GM12878 (cell line): ENCODE results near the gene KASH5. TPM values are rescaled to one million over a fixed set of nuclear protein-coding genes. Genes with fewer than 3 reads are reported as not detected.

Experiments used
- ATAC-seq: fragments of 200-7000 bp; cut with Tn5 transposase; 3 replicates; pipeline ENCODE4 v1.9.1; 2020; ENCODE audit warnings: mild to moderate bottlenecking, moderate library complexity
- BruUV-seq: library from RNA; stranded (reverse); fragments of 400-500 nt; replicated peaks from 2 replicates; lab custom pipeline; 2021; lab: Mats Ljungman, UMichigan
- CTCF ChIA-PET: fragments of 300-600 bp; sonication (Branson Sonifier 250); formaldehyde crosslinking; extraction: SDS; loops from one replicate; lab custom pipeline; 2021; ENCODE audit warnings: inconsistent platforms; lab: Yijun Ruan, JAX
- POLR2A ChIA-PET: fragments of 350-600 bp; formaldehyde crosslinking; extraction: SDS; loops from one replicate; lab custom pipeline; 2021; ENCODE audit warnings: inconsistent platforms; lab: Charles Lee
- RAD21 ChIA-PET: fragments of 300-600 bp; sonication (Branson Sonifier 250); formaldehyde crosslinking; loops from one replicate; lab custom pipeline; 2023; ENCODE audit warnings: antibody characterized with exemption; ENCODE audit not compliant: unreplicated experiment; lab: Charles Lee
- SMC1A ChIA-PET: fragments of 300-600 bp; sonication (Branson Sonifier 250); formaldehyde crosslinking; loops from one replicate; lab custom pipeline; 2023; ENCODE audit not compliant: unreplicated experiment, uncharacterized antibody; lab: Charles Lee
- DNase-seq: peaks from one replicate; pipeline ENCODE4 v3.0.0-alpha.2; 2011; ENCODE audit warnings: low read depth, low spot score
- FAIRE-seq: peaks from 3 replicates; lab custom pipeline; 2011; peaks lifted over from hg19 to GRCh38; lab: Jason Lieb, UNC
- H2AFZ ChIP-seq: 2 replicates; pipeline ENCODE4 v1.6.0; 2011; ENCODE audit warnings: low read depth, low read length, control low read depth; ENCODE audit not compliant: control insufficient read depth
- H3K27ac ChIP-seq: 2 replicates; pipeline ENCODE4 v1.5.1; 2011; ENCODE audit warnings: control low read depth; ENCODE audit not compliant: control insufficient read depth, insufficient read depth
- H3K27me3 ChIP-seq, 2 experiments: replicated peaks in 1 of 2; 2 replicates each; pipeline versions ENCODE4 v1.6.0 to v1.6.1; 2011; ENCODE audit warnings: low read length in 1 of 2; ENCODE audit not compliant: control insufficient read depth in 2 of 2, insufficient read depth in 2 of 2
- H3K36me3 ChIP-seq, 2 experiments: 2 replicates each; pipeline ENCODE4 v1.5.1; 2011; ENCODE audit warnings: low read length in 1 of 2; ENCODE audit not compliant: control insufficient read depth in 2 of 2, insufficient read depth in 2 of 2
- H3K4me1 ChIP-seq: 2 replicates; pipeline ENCODE4 v1.6.1; 2011; ENCODE audit warnings: mild to moderate bottlenecking, low read length, moderate library complexity, mixed read lengths; ENCODE audit not compliant: control insufficient read depth, insufficient read depth
- H3K4me2 ChIP-seq: 2 replicates; pipeline ENCODE4 v1.6.0; 2011; ENCODE audit warnings: control low read depth; ENCODE audit not compliant: control insufficient read depth, insufficient read depth
- H3K4me3 ChIP-seq: fragments of 200-600 bp; sonication (generic); 2 replicates; pipeline ENCODE4 v1.5.1; 2016
- H3K79me2 ChIP-seq: 2 replicates; pipeline ENCODE4 v1.6.0; 2011; ENCODE audit warnings: low read length; ENCODE audit not compliant: control insufficient read depth, insufficient read depth
- H3K9ac ChIP-seq: 2 replicates; pipeline ENCODE4 v1.8.0; 2011; ENCODE audit warnings: low read length, control low read depth, mixed read lengths; ENCODE audit not compliant: control insufficient read depth, insufficient read depth
- H3K9me3 ChIP-seq: replicated peaks from 3 replicates; pipeline ENCODE4 v1.5.1; 2011; ENCODE audit warnings: mild to moderate bottlenecking, low read length; ENCODE audit not compliant: control insufficient read depth, insufficient read depth
- H4K20me1 ChIP-seq: 2 replicates; pipeline ENCODE4 v1.6.0; 2011; ENCODE audit not compliant: control insufficient read depth, insufficient read depth
- ELK1 ChIP-seq: IDR thresholded peaks from 2 replicates; pipeline ENCODE4 v1.6.1; 2012; ENCODE audit warnings: low read depth, low read length, improper control_type of control experiment
- POU2F2 ChIP-seq: IDR thresholded peaks from 3 replicates; pipeline ENCODE4 v1.6.1; 2011; ENCODE audit warnings: low read depth, mild to moderate bottlenecking, low read length, borderline replicate concordance
- YY1 ChIP-seq: IDR thresholded peaks from 2 replicates; pipeline ENCODE4 v1.6.1; 2011; ENCODE audit warnings: low read depth, mild to moderate bottlenecking, low read length
- WGBS: methylation state at CpG from one replicate; pipeline ENCODE4 v1.1.6; 2016; ENCODE audit warnings: low lambda C conversion rate; ENCODE audit not compliant: insufficient replicate concordance, insufficient coverage; ENCODE audit errors: missing lambda C conversion rate; 5-methylcytosine and 5-hydroxymethylcytosine counted together
- in situ Hi-C: fragments of 300-500 bp; cut with MboI; formaldehyde crosslinking; loops from 9 replicates; pipeline ENCODE4 v1.14.3; 2018; ENCODE audit warnings: mixed read lengths
- intact Hi-C: fragments of 100-400 bp; cut with micrococcal nuclease; formaldehyde crosslinking; loops from one replicate; pipeline ENCODE4 v1.14.2; 2022; ENCODE audit not compliant: unreplicated experiment
- polyA plus RNA-seq, 11 experiments: library from polyadenylated mRNA; depleted of rRNA in 4 of 11; unstranded in 6 of 11; stranded (reverse) in 5 of 11; fragments of >200 nt; fragmentation: Nextera tagmentation in 4 of 11; fragmentation: Illumina TruSeq in 1 of 11; extraction: Ambion mirVana in 4 of 11; extraction: Trizol in 1 of 11; gene quantifications; 1 replicate in 1 of 11; 2 replicates in 10 of 11; pipeline versions ENCODE4 v1.2.1 to v1.2.3, GENCODE V29; 2011 to 2016; ENCODE audit warnings: inconsistent platforms in 2 of 11, missing spikeins in 2 of 11, low read depth in 1 of 11
- total RNA-seq, 4 experiments: library from RNA; depleted of rRNA in 3 of 4; stranded (reverse); fragments of >200 nt in 3 of 4; fragmentation: Illumina TruSeq in 1 of 4; extraction: Trizol in 1 of 4; gene quantifications; 2 replicates each; pipeline versions ENCODE4 v1.2.1 to v1.2.3, GENCODE V29; 2013 to 2021
- TF ChIP-seq, protein P1 (sequence below): fragments of 450-650 bp; IDR thresholded peaks from 2 replicates; pipeline ENCODE4 v1.6.1; 2017; ENCODE audit warnings: mild to moderate bottlenecking, moderate library complexity

The KASH5 gene
- total and polyA plus RNA-seq, 10 of the 15 experiments (the other 5 are each of a cell fraction or from before 2014, with no cell fraction given): 0.03 to 0.06 (median 0.05) TPM; not detected in 7

DNA sequence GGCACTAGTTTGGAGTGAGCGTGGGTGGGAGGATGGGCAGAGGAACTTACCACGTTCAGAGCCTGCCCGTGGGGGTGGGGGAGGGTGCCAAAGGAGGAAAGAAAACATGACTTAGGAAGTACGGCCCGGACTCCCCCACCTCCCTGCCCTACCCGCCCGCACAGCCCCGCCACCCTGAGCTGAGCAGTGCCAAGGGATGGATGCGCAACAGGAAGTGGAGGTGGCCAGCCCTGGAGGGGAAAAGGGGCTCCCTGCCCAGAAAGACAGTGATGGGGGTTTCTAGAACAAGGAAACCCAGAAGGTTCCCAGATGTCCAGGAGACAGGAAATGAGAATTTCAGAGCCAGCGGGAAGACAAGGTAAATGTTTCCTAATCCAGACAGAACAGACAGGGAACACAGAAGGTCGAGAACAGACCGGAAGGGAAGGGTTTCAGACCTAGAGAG is 32.1 kb upstream of the KASH5 start:
- H3K27me3 ChIP-seq: peaks cover 0 to 2% of the 10 kb centered on the region in 2 experiments; a peak in 2 of 4 replicates
- SMC1A ChIA-PET: no interaction called here
- no TSS peak for BruUV-seq
- no peak overlapping the region for H3K4me3 ChIP-seq
- CTCF ChIA-PET: no interaction called here
- no peak overlapping the region for H3K9ac ChIP-seq
- H3K4me1 ChIP-seq: no peaks in the 10 kb centered on the region; the same call in 1 of the 2 replicates
- no peaks in the 10 kb centered on the region for H4K20me1 ChIP-seq
- no peak for ATAC-seq
- RAD21 ChIA-PET: interaction anchor here (0.5 kb wide), 1 partner anchor 49 kb away, joined by 4 read pairs; no protein-coding TSS in a partner anchor
- DNase-seq: no peak
- intact Hi-C loops: no loop called here
- TF ChIP-seq YY1 (no peak), ELK1 (no peak), POU2F2 (no peak)
- TF ChIP-seq, protein P1, sequence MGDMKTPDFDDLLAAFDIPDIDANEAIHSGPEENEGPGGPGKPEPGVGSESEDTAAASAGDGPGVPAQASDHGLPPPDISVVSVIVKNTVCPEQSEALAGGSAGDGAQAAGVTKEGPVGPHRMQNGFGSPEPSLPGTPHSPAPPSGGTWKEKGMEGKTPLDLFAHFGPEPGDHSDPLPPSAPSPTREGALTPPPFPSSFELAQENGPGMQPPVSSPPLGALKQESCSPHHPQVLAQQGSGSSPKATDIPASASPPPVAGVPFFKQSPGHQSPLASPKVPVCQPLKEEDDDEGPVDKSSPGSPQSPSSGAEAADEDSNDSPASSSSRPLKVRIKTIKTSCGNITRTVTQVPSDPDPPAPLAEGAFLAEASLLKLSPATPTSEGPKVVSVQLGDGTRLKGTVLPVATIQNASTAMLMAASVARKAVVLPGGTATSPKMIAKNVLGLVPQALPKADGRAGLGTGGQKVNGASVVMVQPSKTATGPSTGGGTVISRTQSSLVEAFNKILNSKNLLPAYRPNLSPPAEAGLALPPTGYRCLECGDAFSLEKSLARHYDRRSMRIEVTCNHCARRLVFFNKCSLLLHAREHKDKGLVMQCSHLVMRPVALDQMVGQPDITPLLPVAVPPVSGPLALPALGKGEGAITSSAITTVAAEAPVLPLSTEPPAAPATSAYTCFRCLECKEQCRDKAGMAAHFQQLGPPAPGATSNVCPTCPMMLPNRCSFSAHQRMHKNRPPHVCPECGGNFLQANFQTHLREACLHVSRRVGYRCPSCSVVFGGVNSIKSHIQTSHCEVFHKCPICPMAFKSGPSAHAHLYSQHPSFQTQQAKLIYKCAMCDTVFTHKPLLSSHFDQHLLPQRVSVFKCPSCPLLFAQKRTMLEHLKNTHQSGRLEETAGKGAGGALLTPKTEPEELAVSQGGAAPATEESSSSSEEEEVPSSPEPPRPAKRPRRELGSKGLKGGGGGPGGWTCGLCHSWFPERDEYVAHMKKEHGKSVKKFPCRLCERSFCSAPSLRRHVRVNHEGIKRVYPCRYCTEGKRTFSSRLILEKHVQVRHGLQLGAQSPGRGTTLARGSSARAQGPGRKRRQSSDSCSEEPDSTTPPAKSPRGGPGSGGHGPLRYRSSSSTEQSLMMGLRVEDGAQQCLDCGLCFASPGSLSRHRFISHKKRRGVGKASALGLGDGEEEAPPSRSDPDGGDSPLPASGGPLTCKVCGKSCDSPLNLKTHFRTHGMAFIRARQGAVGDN: no peak
- POLR2A ChIA-PET: interaction anchor here (0.6 kb wide), 2 partner anchors 63 to 205 kb away, joined by 4 to 5 read pairs; no protein-coding TSS in a partner anchor
- no peaks in the 10 kb centered on the region; the same call in 2 of the 3 replicates for H3K9me3 ChIP-seq
- H2AFZ ChIP-seq: no peak overlapping the region
- no peaks in the 10 kb centered on the region for H3K36me3 ChIP-seq
- no peaks in the 10 kb centered on the region for H3K79me2 ChIP-seq
- no peak overlapping the region for H3K4me2 ChIP-seq
- in situ Hi-C loops: no loop called here
- H3K27ac ChIP-seq: no peak overlapping the region
- 0% methylated on average over 8 of the region's 12 CpGs for WGBS
- no peak for FAIRE-seq
